ENCODE data around the gene LMX1B.

Gene LMX1B

DNA sequence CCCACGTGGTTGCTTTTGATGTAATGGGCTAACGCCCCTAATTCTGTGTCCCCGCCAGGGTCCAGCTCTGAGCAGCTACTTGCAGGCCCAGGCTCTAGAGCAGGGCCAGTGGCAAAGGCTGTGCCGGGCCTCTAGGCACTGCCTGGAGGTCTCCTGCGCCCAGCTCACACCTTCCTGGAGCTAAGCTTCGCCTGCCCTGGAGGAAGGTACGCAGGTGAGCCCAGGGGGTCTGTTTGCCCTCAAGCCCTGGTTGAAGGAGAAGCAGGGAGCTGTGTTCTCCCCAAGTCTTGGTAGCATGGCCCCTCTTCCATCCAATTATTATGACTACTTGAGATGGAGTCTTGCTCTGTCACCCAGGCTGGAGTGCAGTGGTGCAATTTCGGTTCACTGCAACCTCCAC, 5.2 kb upstream of the LMX1B start:
- Histone ChIP-seq H3K9me3 (ENCODE audit: low read depth, low read length) (no peaks in the 10 kb centered on the region), H3K9ac (ENCODE audit: insufficient read length) (no peak overlapping the region)
- TF ChIP-seq POLR2AphosphoS5 (IDR thresholded peaks at IDR 0.05; ENCODE audit: borderline replicate concordance, low read depth, low read length) (no peak), EZH2 (IDR thresholded peaks at IDR 0.05) (no peak), FOXP2 (optimal IDR thresholded peaks at IDR 0.05; ENCODE audit: control extremely low read depth, extremely low read length, insufficient read depth) (no peak)

GRCh38 chr9:126609191-126609590, 4.5 kb upstream of the LMX1B start:
- Histone ChIP-seq H3K4me3 (no peak overlapping the region), H3K36me3 (ENCODE audit: insufficient read depth, low read length) (no peaks in the 10 kb centered on the region), H3K27ac (no peak overlapping the region), H3K9ac (ENCODE audit: insufficient read length) (no peak overlapping the region), H3K9me3 (ENCODE audit: low read depth, low read length) (no peaks in the 10 kb centered on the region)
- DNase-seq (ENCODE audit: low read depth, low spot score), result no peak
- TF ChIP-seq POLR2AphosphoS5 (IDR thresholded peaks at IDR 0.05; ENCODE audit: borderline replicate concordance, low read depth, low read length) (no peak), FOXP2 (optimal IDR thresholded peaks at IDR 0.05; ENCODE audit: control extremely low read depth, extremely low read length, insufficient read depth) (no peak), EZH2 (IDR thresholded peaks at IDR 0.05) (no peak)

More for the DNA sequence above, 5.2 kb upstream of the LMX1B start:
- no peak for DNase-seq (ENCODE audit: low read depth, low spot score)
- H3K27ac ChIP-seq, result no peak overlapping the region
- no peaks in the 10 kb centered on the region for H3K36me3 ChIP-seq (ENCODE audit: insufficient read depth, low read length)
- H3K4me3 ChIP-seq, result no peak overlapping the region

GRCh38 chr9:126609711-126610388, 3.9 kb upstream of the LMX1B start:
- H3K9ac ChIP-seq (ENCODE audit: insufficient read length), result no peak overlapping the region
- H3K36me3 ChIP-seq (ENCODE audit: insufficient read depth, low read length), result no peaks in the 10 kb centered on the region
- no peaks in the 10 kb centered on the region for H3K9me3 ChIP-seq (ENCODE audit: low read depth, low read length)
- DNase-seq (ENCODE audit: low read depth, low spot score), result no peak
- H3K27ac ChIP-seq, result no peak overlapping the region
- no peak overlapping the region for H3K4me3 ChIP-seq
- TF ChIP-seq EZH2 (IDR thresholded peaks at IDR 0.05) (no peak), POLR2AphosphoS5 (IDR thresholded peaks at IDR 0.05; ENCODE audit: borderline replicate concordance, low read depth, low read length) (no peak), FOXP2 (optimal IDR thresholded peaks at IDR 0.05; ENCODE audit: control extremely low read depth, extremely low read length, insufficient read depth) (no peak)

- Histone ChIP-seq H3K27ac (no peak overlapping the region), H3K4me3 (no peak overlapping the region), H3K9me3 (ENCODE audit: low read depth, low read length) (no peaks in the 10 kb centered on the region), H3K36me3 (ENCODE audit: insufficient read depth, low read length) (no peaks in the 10 kb centered on the region), H3K9ac (ENCODE audit: insufficient read length) (no peak overlapping the region)
- no peak for TF ChIP-seq POLR2AphosphoS5 (IDR thresholded peaks at IDR 0.05; ENCODE audit: borderline replicate concordance, low read depth, low read length)
- TF ChIP-seq FOXP2 (optimal IDR thresholded peaks at IDR 0.05; ENCODE audit: control extremely low read depth, extremely low read length, insufficient read depth), result no peak
- no peak for TF ChIP-seq EZH2 (IDR thresholded peaks at IDR 0.05)
- no peak for DNase-seq (ENCODE audit: low read depth, low spot score)
Measured at GRCh38 chr9:126611193-126611591, 2.5 kb upstream of the LMX1B start.

- DNase-seq (ENCODE audit: low read depth, low spot score), result no peak
- H3K9me3 ChIP-seq (ENCODE audit: low read depth, low read length), result no peaks in the 10 kb centered on the region
- peak overlapping the region; percentile 6; the same call in 1 of the 2 replicates for H3K4me3 ChIP-seq
- H3K9ac ChIP-seq (ENCODE audit: insufficient read length), result no peak overlapping the region
- H3K27ac ChIP-seq, result no peak overlapping the region
- peak; percentile 79 for TF ChIP-seq EZH2 (IDR thresholded peaks at IDR 0.05)
- no peak for TF ChIP-seq POLR2AphosphoS5 (IDR thresholded peaks at IDR 0.05; ENCODE audit: borderline replicate concordance, low read depth, low read length)
- no peaks in the 10 kb centered on the region for H3K36me3 ChIP-seq (ENCODE audit: insufficient read depth, low read length)
Measured at GRCh38 chr9:126611592-126612325, 2.0 kb upstream of the LMX1B start.

GRCh38 chr9:126612326-126612812, 1.4 kb upstream of the LMX1B start:
- H3K36me3 ChIP-seq (ENCODE audit: insufficient read depth, low read length), result no peaks in the 10 kb centered on the region
- DNase-seq (ENCODE audit: low read depth, low spot score), result no peak
- peak overlapping the region; percentile 6 for H3K4me3 ChIP-seq
- no peak overlapping the region for H3K27ac ChIP-seq
- no peaks in the 10 kb centered on the region for H3K9me3 ChIP-seq (ENCODE audit: low read depth, low read length)
- TF ChIP-seq POLR2AphosphoS5 (IDR thresholded peaks at IDR 0.05; ENCODE audit: borderline replicate concordance, low read depth, low read length), result no peak
- no peak for TF ChIP-seq EZH2 (IDR thresholded peaks at IDR 0.05)
- TF ChIP-seq FOXP2 (optimal IDR thresholded peaks at IDR 0.05; ENCODE audit: control extremely low read depth, extremely low read length, insufficient read depth), result no peak
- no peak overlapping the region for H3K9ac ChIP-seq (ENCODE audit: insufficient read length)

DNA sequence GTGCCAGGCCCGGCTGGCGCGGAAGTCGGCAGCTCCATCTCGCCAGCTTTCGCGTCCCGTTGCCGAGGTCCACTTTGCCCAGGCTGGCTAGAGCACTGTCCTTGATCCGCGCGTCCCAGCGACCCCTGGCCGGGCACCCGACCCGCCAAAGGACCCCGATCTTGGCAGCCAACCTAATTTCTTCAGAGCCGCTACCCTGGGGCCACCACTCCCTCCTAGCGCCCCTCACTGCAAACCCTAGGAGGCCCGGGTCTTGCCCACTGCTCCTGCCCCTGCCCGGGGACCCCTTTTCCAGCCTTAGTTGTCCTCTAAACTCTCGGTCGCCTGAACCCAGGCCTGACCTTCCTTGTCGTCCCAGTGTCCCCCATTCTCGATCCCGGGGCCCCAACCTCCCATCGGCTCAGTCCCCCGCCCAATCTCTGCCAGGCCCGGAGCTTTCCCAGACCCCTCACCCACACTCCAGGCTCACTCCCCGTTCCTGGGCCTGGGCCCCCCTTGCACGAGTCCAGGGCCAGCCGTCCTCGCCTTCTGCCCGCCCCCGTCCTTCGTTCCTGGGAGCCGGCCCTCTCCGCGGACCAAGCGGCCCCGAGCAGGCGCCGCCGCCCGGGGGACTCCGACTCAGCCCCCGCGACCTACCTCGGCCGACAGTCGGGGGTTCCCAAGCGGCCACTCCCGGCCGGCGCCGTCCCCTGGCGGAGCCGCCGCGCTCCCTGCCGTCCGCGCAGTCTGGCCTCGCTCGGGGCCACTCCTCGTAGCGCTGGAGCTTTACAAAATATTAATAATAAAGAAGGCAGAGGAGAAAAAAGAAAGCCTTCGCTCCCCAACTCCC, 701 bp upstream of the LMX1B start:
- H3K4me3 ChIP-seq, result peak overlapping the region; percentile 70

DNA sequence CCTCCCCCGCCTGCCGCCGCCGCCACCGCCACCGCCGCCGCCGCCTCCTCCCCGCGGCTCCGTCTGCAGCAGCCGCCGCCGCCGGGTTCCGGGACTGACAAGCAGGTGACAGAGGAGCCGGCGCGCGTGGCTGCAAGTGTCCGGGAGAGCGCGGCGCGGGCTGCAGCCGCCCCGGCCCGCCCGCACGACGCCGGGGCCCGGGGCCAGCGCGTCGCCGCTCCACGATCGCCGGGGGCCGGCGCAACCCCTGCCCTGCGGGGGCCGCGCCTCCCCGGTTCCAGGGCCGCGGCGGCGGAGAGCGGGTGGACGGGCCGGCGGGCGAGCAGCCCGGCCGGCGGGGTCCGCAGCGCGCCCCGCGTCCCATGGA, 343 bp downstream of the LMX1B start:
- no peak for DNase-seq (ENCODE audit: low read depth, low spot score)
- Histone ChIP-seq H3K36me3 (ENCODE audit: insufficient read depth, low read length) (no peaks in the 10 kb centered on the region), H3K9me3 (ENCODE audit: low read depth, low read length) (no peaks in the 10 kb centered on the region), H3K27ac (no peak overlapping the region), H3K9ac (ENCODE audit: insufficient read length) (no peak overlapping the region), H3K4me3 (no peak overlapping the region)
- no peak for TF ChIP-seq EZH2 (IDR thresholded peaks at IDR 0.05)
- TF ChIP-seq FOXP2 (optimal IDR thresholded peaks at IDR 0.05; ENCODE audit: control extremely low read depth, extremely low read length, insufficient read depth), result no peak
- no peak for TF ChIP-seq POLR2AphosphoS5 (IDR thresholded peaks at IDR 0.05; ENCODE audit: borderline replicate concordance, low read depth, low read length)

More for the DNA sequence above, 701 bp upstream of the LMX1B start:
- Histone ChIP-seq H3K9ac (ENCODE audit: insufficient read length) (no peak overlapping the region), H3K36me3 (ENCODE audit: insufficient read depth, low read length) (no peaks in the 10 kb centered on the region), H3K27ac (no peak overlapping the region), H3K9me3 (ENCODE audit: low read depth, low read length) (no peaks in the 10 kb centered on the region)
- TF ChIP-seq FOXP2 (optimal IDR thresholded peaks at IDR 0.05; ENCODE audit: control extremely low read depth, extremely low read length, insufficient read depth) (no peak), EZH2 (IDR thresholded peaks at IDR 0.05) (peak; percentile 91)
- no peak for DNase-seq (ENCODE audit: low read depth, low spot score)

All from SK-N-MC (cell line).